Stimulated activated CD4-positive, alpha-beta T cell treated with anti-CD3 and anti-CD28 coated beads, Interleukin-4, amount 100 ng/mL, for 48 hours (primary cell): ENCODE results near the gene CHSY1.
A peak's percentile ranks its signal among the peaks of the same experiment; 100 is the strongest.

Source experiments
- DNase-seq, 2 donors: peaks; one replicate each; pipeline ENCODE4 v3.0.0-alpha.2; 2020; ENCODE audit warnings: low read depth in 2 of 2

CHSY1 gene

GRCh38 chr15:101171954-101172353 lies 79.9 kb downstream of the CHSY1 start:
- DNase-seq = no peak

- no peak for DNase-seq
Observed at GRCh38 chr15:101170568-101171350, 81.1 kb downstream of the CHSY1 start.

- no peak for DNase-seq
Observed at GRCh38 chr15:101169495-101170071, 82.3 kb downstream of the CHSY1 start.

- DNase-seq = no peak
Observed at GRCh38 chr15:101168898-101169494, 82.9 kb downstream of the CHSY1 start.

- DNase-seq = no peak
Observed at GRCh38 chr15:101168463-101168824, 83.4 kb downstream of the CHSY1 start.

GRCh38 chr15:101167753-101168462 lies 83.9 kb downstream of the CHSY1 start:
- peak; percentile 46 to 73 for DNase-seq

- no peak for DNase-seq
Observed at GRCh38 chr15:101167411-101167752, 84.5 kb downstream of the CHSY1 start.

GRCh38 chr15:101165905-101166471 lies 85.9 kb downstream of the CHSY1 start:
- no peak for DNase-seq

GRCh38 chr15:101162701-101163483 lies 89.0 kb downstream of the CHSY1 start:
- no peak for DNase-seq

- peak; percentile 17 to 30 for DNase-seq
Observed at GRCh38 chr15:101161656-101162055, 90.2 kb downstream of the CHSY1 start.

- no peak for DNase-seq
Observed at GRCh38 chr15:101159936-101160815, 91.7 kb downstream of the CHSY1 start.

- DNase-seq = peak in 1 of 2 donors; percentile 23
Observed at GRCh38 chr15:101159096-101159935, 92.5 kb downstream of the CHSY1 start.

- DNase-seq = no peak
Observed at GRCh38 chr15:101158166-101159095, 93.4 kb downstream of the CHSY1 start.

GRCh38 chr15:101157721-101158120 lies 94.1 kb downstream of the CHSY1 start:
- no peak for DNase-seq

GRCh38 chr15:101156509-101157159 lies 95.2 kb downstream of the CHSY1 start:
- no peak for DNase-seq

GRCh38 chr15:101156061-101156460 lies 95.8 kb downstream of the CHSY1 start:
- DNase-seq = no peak

- no peak for DNase-seq
Observed at GRCh38 chr15:101153801-101154656, 97.8 kb downstream of the CHSY1 start.
